Colonic mucosa (tissue), 4 donors: ENCODE data around the gene SARDH. TPM values are rescaled to one million over a fixed set of nuclear protein-coding genes. Genes with fewer than 3 reads are reported as not detected.

ENCODE experiments used
- DNase-seq: peaks from one replicate; pipeline ENCODE4 v3.0.0-alpha.2; 2020
- H3K27ac ChIP-seq: fragments of 200-600 bp; one replicate; pipeline ENCODE4 v1.8.0; 2021
- H3K27me3 ChIP-seq: fragments of 200-600 bp; one replicate; pipeline ENCODE4 v1.8.0; 2021
- H3K36me3 ChIP-seq: fragments of 200-600 bp; one replicate; pipeline ENCODE4 v1.8.0; 2021
- H3K4me1 ChIP-seq: fragments of 200-600 bp; one replicate; pipeline ENCODE4 v1.8.0; 2021; ENCODE audit warnings: mild to moderate bottlenecking
- H3K4me3 ChIP-seq: fragments of 200-600 bp; one replicate; pipeline ENCODE4 v1.8.0; 2021
- H3K9ac ChIP-seq, 2 donors: one replicate each; pipeline ENCODE4 v1.7.0; 2013; ENCODE audit warnings: control low read depth in 2 of 2, low read depth in 2 of 2, low read length in 2 of 2
- H3K9me3 ChIP-seq: fragments of 200-600 bp; one replicate; pipeline ENCODE4 v1.8.0; 2021
- CTCF ChIP-seq: fragments of 200-600 bp; IDR thresholded peaks from one replicate; pipeline ENCODE4 v1.8.0; 2022; ENCODE audit warnings: antibody characterized with exemption, mild to moderate bottlenecking
- intact Hi-C: fragments of 100-400 bp; cut with DNase I; formaldehyde crosslinking; loops from one replicate; pipeline ENCODE4 v1.14.1; 2022
- total RNA-seq, 2 donors: library from RNA; stranded (reverse); fragmentation: NEBNext Ultra II Directional in 1 of 2; extraction: Animal tissue kit (Norgen Biotek cat#: 25700) in 1 of 2; gene quantifications; one replicate each; pipeline ENCODE4 v1.2.1, GENCODE V29; 2021
- donor health status: healthy.
- donor health status: DM: no; HTN: no; CAD: no.
- donor health status: DM: no; HTN: no; CAD: no.

Gene SARDH
- total RNA-seq, 2 donors from 2014 or later = 0.66 to 1.3 TPM

DNA sequence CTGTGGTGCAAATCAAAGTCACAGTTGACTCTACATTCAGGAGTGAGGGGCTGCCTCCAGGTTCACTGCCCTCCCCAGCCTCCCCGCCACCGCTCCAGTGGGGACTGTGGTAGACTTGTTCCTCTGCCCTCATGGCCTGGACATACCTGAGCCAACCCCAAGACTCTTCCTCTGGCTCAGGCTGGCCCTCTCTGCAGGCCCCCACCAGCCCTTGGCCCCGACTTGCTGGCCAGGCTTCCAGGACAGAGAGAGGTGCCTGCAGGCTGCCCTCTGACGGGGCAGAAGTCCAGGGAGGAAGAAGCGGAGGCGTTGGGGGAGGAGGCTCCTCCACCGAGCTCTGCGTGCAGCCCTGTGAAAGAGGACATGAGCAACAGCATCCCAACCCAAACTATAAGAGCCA lies 2.8 kb upstream of the SARDH start:
- Histone ChIP-seq H3K36me3 (no peaks in the 10 kb centered on the region), H3K27ac (no peak overlapping the region), H3K4me3 (no peak overlapping the region), H3K4me1 (peaks cover 6% of the 10 kb centered on the region), H3K9ac (no peak overlapping the region), H3K27me3 (no peaks in the 10 kb centered on the region), H3K9me3 (no peaks in the 10 kb centered on the region)
- intact Hi-C loops = no loop called here
- TF ChIP-seq CTCF = no peak
- no peak for DNase-seq

DNA sequence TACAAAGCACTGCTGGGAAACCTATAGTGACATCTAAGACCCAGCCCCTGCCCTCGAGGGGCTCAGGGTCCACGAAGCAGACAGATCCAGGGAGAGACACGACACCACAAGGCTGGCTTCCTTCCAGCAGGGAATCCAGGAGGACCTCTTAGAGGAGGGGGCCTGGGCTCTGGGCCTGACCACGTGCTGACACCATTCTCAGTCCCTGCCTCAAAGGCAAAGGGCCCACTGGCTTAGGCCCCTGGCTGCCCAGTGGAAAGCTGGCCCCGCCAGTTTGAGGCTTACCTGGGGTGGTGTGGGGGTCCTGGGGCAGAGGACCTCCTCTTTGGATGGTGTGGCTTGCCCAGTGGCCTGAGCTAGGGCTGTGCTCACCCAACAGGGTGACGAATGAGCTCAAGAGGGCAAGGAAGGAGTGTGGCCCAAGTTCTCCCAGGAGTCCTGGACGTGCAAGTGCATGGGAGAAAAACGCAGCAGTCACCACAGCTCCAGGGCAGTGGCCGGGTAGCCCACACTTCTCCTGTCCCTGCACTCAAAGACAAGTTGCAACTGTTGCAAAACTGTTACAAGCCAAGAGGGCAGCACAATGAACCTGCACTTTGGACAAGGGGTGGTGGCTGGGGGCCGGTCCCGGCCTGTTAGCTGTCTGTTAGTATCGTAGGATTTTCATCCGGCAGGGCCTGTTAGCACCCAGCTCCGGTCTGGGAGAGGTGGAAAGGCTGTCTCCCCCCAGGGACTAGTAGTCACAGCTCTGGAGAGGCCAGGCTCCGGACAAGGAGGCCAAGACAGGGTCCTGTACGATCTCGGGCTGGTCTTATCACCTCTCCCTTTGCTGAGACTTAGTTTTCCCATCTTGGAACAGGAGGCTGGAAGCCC lies 1.5 kb upstream of the SARDH start:
- H3K9ac ChIP-seq = no peak overlapping the region
- DNase-seq = no peak
- no peak overlapping the region for H3K27ac ChIP-seq
- intact Hi-C loops = no loop called here
- H3K4me3 ChIP-seq = no peak overlapping the region
- TF ChIP-seq CTCF = no peak
- H3K9me3 ChIP-seq = no peaks in the 10 kb centered on the region
- no peaks in the 10 kb centered on the region for H3K36me3 ChIP-seq
- H3K4me1 ChIP-seq = peaks cover 6% of the 10 kb centered on the region
- no peaks in the 10 kb centered on the region for H3K27me3 ChIP-seq

DNA sequence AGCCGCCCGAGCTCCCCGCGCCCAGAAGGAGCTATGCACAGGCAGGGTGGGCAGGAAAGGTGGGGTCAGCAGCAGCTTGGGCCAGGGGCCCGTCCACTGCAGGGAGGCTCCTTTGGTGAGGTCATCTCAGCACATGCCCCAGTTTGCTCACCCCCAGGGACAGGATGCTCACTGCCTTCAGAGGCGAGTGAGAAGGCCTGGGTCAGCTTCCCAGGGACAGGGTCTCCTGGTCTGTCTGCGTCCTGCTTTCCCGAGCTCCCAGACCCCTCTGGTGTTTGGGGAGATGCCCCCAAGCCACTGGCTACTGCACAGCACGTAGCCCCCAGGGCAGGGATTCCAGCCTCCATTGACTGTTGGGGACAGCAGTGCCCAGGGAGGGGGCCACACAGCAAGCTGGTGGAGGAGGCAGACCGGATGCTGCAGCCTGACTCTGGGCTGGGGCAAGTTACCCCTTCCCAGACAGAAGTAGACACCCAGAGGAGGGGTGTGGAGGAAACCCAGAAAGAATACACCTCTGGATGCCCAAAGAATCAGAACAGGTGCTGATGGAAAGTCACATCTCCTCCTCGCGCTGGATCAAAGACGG lies 581 bp upstream of the SARDH start:
- intact Hi-C loops = no loop called here
- Histone ChIP-seq H3K9ac (no peak overlapping the region), H3K36me3 (no peaks in the 10 kb centered on the region), H3K4me3 (peak overlapping the region; percentile 36), H3K27me3 (no peaks in the 10 kb centered on the region), H3K27ac (no peak overlapping the region), H3K9me3 (no peaks in the 10 kb centered on the region), H3K4me1 (peaks cover 6% of the 10 kb centered on the region)
- no peak for DNase-seq
- no peak for TF ChIP-seq CTCF

DNA sequence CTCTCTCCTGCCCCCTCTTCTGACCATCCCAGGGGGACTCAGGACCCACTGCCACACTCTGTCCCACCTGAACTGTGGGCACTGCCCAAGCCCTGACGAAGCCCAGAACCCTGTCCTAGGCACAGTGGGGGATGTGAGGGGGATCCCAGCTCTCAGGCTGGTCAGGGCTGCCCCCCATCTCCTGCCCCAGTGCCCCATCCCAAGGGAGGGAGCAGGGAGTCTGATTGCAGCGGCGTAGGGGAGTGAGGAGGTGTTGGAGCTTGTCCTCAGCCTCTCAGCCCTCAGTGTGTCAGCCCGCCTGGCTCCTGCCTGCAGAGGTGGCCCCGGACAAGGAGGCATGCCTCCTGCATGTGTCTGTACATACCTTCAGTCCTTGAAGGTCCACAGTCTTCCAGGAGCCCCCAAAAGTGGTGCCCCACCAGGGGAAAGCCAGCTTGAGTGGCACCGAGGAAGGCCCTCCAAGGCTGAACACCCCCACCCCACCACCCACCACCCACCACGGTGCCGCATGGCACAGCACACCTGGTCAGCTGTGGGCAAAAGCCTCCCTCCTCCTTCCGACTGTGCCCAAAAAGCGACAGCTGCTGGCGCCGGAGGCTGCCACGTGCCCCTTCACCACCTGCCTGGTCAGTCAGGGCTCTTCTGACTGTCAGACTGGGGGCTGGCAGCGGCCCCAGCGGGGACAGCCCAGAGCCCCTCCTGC lies 930 bp downstream of the SARDH start:
- intact Hi-C loops = no loop called here
- Histone ChIP-seq H3K27me3 (no peaks in the 10 kb centered on the region), H3K36me3 (no peaks in the 10 kb centered on the region), H3K9ac (peak overlapping the region in 1 of 2 donors; percentile 69), H3K9me3 (no peaks in the 10 kb centered on the region), H3K4me1 (peaks cover 6% of the 10 kb centered on the region), H3K4me3 (no peak overlapping the region), H3K27ac (no peak overlapping the region)
- no peak for DNase-seq
- TF ChIP-seq CTCF = no peak

- Histone ChIP-seq H3K36me3 (no peaks in the 10 kb centered on the region), H3K4me1 (peaks cover 6% of the 10 kb centered on the region)
- intact Hi-C loops = no loop called here
These were observed 2.2 kb downstream of the SARDH start for GRCh38 chr9:133735931-133736330.

More at GRCh38 chr9:133735931-133736330, 2.2 kb downstream of the SARDH start:
- TF ChIP-seq CTCF = no peak
- DNase-seq = no peak
- H3K27me3 ChIP-seq = no peaks in the 10 kb centered on the region
- H3K4me3 ChIP-seq = no peak overlapping the region
- no peaks in the 10 kb centered on the region for H3K9me3 ChIP-seq
- H3K9ac ChIP-seq = no peak overlapping the region
- H3K27ac ChIP-seq = no peak overlapping the region
